Naive thymus-derived CD8-positive, alpha-beta T cell (primary cell): ENCODE data around the gene TSC1. TPM values are rescaled to one million over a fixed set of nuclear protein-coding genes. Genes with fewer than 3 reads are reported as not detected.
A peak's percentile ranks its signal among the peaks of the same experiment; 100 is the strongest.
"Not testable (repeated sequence)": the region's sequence is repeated elsewhere in the genome, so short reads cannot be mapped to it uniquely, and the experiment has no call there.

ENCODE experiments used
- ATAC-seq, 2 donors: fragments of 150-1000 bp; cut with Tn5 transposase in 1 of 2; sonication (Bioruptor Pico), chemical (Tn5 transposase) in 1 of 2; 1 replicate in 1 of 2; 2 replicates in 1 of 2; pipeline ENCODE4 v1.10.0; 2021; ENCODE audit warnings: mild to moderate bottlenecking in 2 of 2, moderate library complexity in 2 of 2
- POLR2A ChIA-PET: fragments of 350-600 bp; sonication (Branson Sonifier 250); formaldehyde crosslinking; loops from one replicate; lab custom pipeline; 2021; ENCODE audit warnings: antibody characterized with exemption; lab: Charles Lee
- DNase-seq, 10 donors: peaks; one replicate each; pipeline versions ENCODE4 v3.0.0 to v3.0.0-alpha.2; 2020 to 2022
- H3K27ac Mint-ChIP-seq, 10 donors: one replicate each; pipeline ENCODE4 v1.8.0; 2020 to 2022; ENCODE audit warnings: mild to moderate bottlenecking in 10 of 10, mixed read lengths in 10 of 10, moderate library complexity in 4 of 10, inconsistent platforms in 1 of 10
- H3K27me3 Mint-ChIP-seq, 5 donors: one replicate each; pipeline ENCODE4 v1.8.0; 2021 to 2022; ENCODE audit warnings: mixed read lengths in 5 of 5
- H3K36me3 Mint-ChIP-seq, 3 donors: one replicate each; pipeline ENCODE4 v1.8.0; 2020 to 2022; ENCODE audit warnings: mixed read lengths in 3 of 3, mild to moderate bottlenecking in 2 of 3, inconsistent platforms in 1 of 3
- H3K4me1 Mint-ChIP-seq, 4 donors: one replicate each; pipeline ENCODE4 v1.8.0; 2021 to 2022; ENCODE audit warnings: mixed read lengths in 4 of 4
- H3K4me3 Mint-ChIP-seq, 10 donors: one replicate each; pipeline ENCODE4 v1.8.0; 2020 to 2022; ENCODE audit warnings: mild to moderate bottlenecking in 10 of 10, mixed read lengths in 10 of 10, moderate library complexity in 6 of 10, inconsistent platforms in 1 of 10
- H3K9me3 Mint-ChIP-seq, 9 donors: one replicate each; pipeline ENCODE4 v1.8.0; 2020 to 2022; ENCODE audit warnings: mixed read lengths in 9 of 9, mild to moderate bottlenecking in 3 of 9, inconsistent platforms in 1 of 9, moderate library complexity in 1 of 9
- polyA plus RNA-seq, 3 donors: library from polyadenylated mRNA; unstranded; fragments of 300-500 nt; fragmentation: Illumina TruSeq; gene quantifications; one replicate each; pipeline ENCODE4 v1.2.3, GENCODE V29; 2021
- total RNA-seq, 8 experiments: library from RNA in 2 of 8; stranded (reverse) in 2 of 8; gene quantifications; one replicate each; pipeline ENCODE4 v1.2.3 and lab custom pipeline; 2021 to 2026

Gene TSC1
- total and polyA plus RNA-seq, 5 experiments from 2014 or later = 4.8 to 86.2 (median 8.7) TPM

- DNase-seq (no peak), ATAC-seq (no peak)
- H3K9me3 Mint-ChIP-seq = no peaks in the 10 kb centered on the region
- H3K4me1 Mint-ChIP-seq = peaks cover 0 to 6% (median 0%) of the 10 kb centered on the region in 4 donors
- H3K36me3 Mint-ChIP-seq = no peaks in the 10 kb centered on the region
- peaks cover 4 to 39% (median 15%) of the 10 kb centered on the region in 5 donors for H3K27me3 Mint-ChIP-seq
- H3K27ac Mint-ChIP-seq = no peak overlapping the region
- no peak overlapping the region for H3K4me3 Mint-ChIP-seq
- POLR2A ChIA-PET = no interaction called here
Observed at GRCh38 chr9:132970324-132971062, 26.1 kb upstream of the TSC1 start.

GRCh38 chr9:132969783-132970182, 25.4 kb upstream of the TSC1 start:
- DNase-seq (no peak), ATAC-seq (no peak)
- H3K27ac Mint-ChIP-seq = no peak overlapping the region
- H3K4me3 Mint-ChIP-seq = no peak overlapping the region
- POLR2A ChIA-PET = no interaction called here
- H3K9me3 Mint-ChIP-seq = no peaks in the 10 kb centered on the region
- no peaks in the 10 kb centered on the region for H3K36me3 Mint-ChIP-seq
- H3K27me3 Mint-ChIP-seq = peaks cover 4 to 32% (median 11%) of the 10 kb centered on the region in 5 donors
- H3K4me1 Mint-ChIP-seq = peaks cover 0 to 6% (median 0%) of the 10 kb centered on the region in 4 donors

- H3K4me1 Mint-ChIP-seq, ATAC-seq, H3K27ac Mint-ChIP-seq, DNase-seq, H3K4me3 Mint-ChIP-seq, H3K9me3 Mint-ChIP-seq, POLR2A ChIA-PET, H3K36me3 Mint-ChIP-seq: not testable (repeated sequence)
- peaks cover 0 to 15% (median 6%) of the 10 kb centered on the region in 5 donors for H3K27me3 Mint-ChIP-seq
Observed at GRCh38 chr9:132967908-132968307, 23.5 kb upstream of the TSC1 start.

GRCh38 chr9:132965478-132965877, 21.1 kb upstream of the TSC1 start:
- POLR2A ChIA-PET = no interaction called here
- H3K4me1 Mint-ChIP-seq = no peaks in the 10 kb centered on the region
- ATAC-seq (no peak), DNase-seq (no peak)
- no peak overlapping the region for H3K27ac Mint-ChIP-seq
- no peaks in the 10 kb centered on the region for H3K36me3 Mint-ChIP-seq
- H3K4me3 Mint-ChIP-seq = no peak overlapping the region
- peaks cover 2 to 14% (median 9%) of the 10 kb centered on the region in 5 donors for H3K27me3 Mint-ChIP-seq
- no peaks in the 10 kb centered on the region for H3K9me3 Mint-ChIP-seq

- Mint-ChIP-seq H3K27ac (no peak overlapping the region), H3K27me3 (peaks cover 0 to 13% (median 12%) of the 10 kb centered on the region in 5 donors), H3K4me1 (peaks cover 0 to 3% (median 0%) of the 10 kb centered on the region in 4 donors), H3K4me3 (no peak overlapping the region), H3K36me3 (peaks cover 0 to 6% (median 2%) of the 10 kb centered on the region in 3 donors), H3K9me3 (peaks cover 0 to 8% (median 5%) of the 10 kb centered on the region in 9 donors)
- ATAC-seq (no peak), DNase-seq (no peak)
- POLR2A ChIA-PET = no interaction called here
Observed at GRCh38 chr9:132961002-132961401, 16.6 kb upstream of the TSC1 start.

GRCh38 chr9:132957805-132958204, 13.4 kb upstream of the TSC1 start:
- no peak for DNase-seq
- Mint-ChIP-seq H3K4me3 (no peak overlapping the region), H3K9me3 (peaks cover 0 to 20% (median 9%) of the 10 kb centered on the region in 9 donors), H3K36me3 (peaks cover 0 to 6% (median 2%) of the 10 kb centered on the region in 3 donors), H3K4me1 (peaks cover 0 to 3% (median 0%) of the 10 kb centered on the region in 4 donors), H3K27me3 (peaks cover 0 to 12% (median 7%) of the 10 kb centered on the region in 5 donors), H3K27ac (no peak overlapping the region)
- POLR2A ChIA-PET = no interaction called here
- no peak for ATAC-seq

- DNase-seq (no peak), ATAC-seq (no peak)
- Mint-ChIP-seq H3K36me3 (peaks cover 0 to 6% (median 2%) of the 10 kb centered on the region in 3 donors), H3K9me3 (peaks cover 0 to 20% (median 9%) of the 10 kb centered on the region in 9 donors), H3K27ac (no peak overlapping the region), H3K27me3 (peaks cover 0 to 8% (median under 1%) of the 10 kb centered on the region in 5 donors), H3K4me3 (no peak overlapping the region), H3K4me1 (peaks cover 0 to 3% (median 0%) of the 10 kb centered on the region in 4 donors)
- POLR2A ChIA-PET = interaction anchor here (1.0 kb wide), 1 partner anchor 11 kb away, joined by 5 read pairs; the partner anchor contains the start of gene TSC1
Observed at GRCh38 chr9:132955768-132956167, 11.4 kb upstream of the TSC1 start.

- Mint-ChIP-seq H3K4me3 (no peak overlapping the region), H3K27ac (no peak overlapping the region), H3K4me1 (peaks cover 0 to 3% (median 0%) of the 10 kb centered on the region in 4 donors), H3K27me3 (peaks cover 0 to 7% (median 0%) of the 10 kb centered on the region in 5 donors), H3K9me3 (peaks cover 0 to 20% (median 9%) of the 10 kb centered on the region in 9 donors), H3K36me3 (peaks cover 0 to 6% (median 2%) of the 10 kb centered on the region in 3 donors)
- POLR2A ChIA-PET = interaction anchor here (1.0 kb wide), 1 partner anchor 10 kb away, joined by 5 read pairs; the partner anchor contains the start of gene TSC1
- ATAC-seq (no peak), DNase-seq (no peak)
Observed at GRCh38 chr9:132955123-132955522, 10.7 kb upstream of the TSC1 start.

GRCh38 chr9:132949709-132950108, 5.3 kb upstream of the TSC1 start:
- H3K27ac Mint-ChIP-seq = no peak overlapping the region
- H3K4me1 Mint-ChIP-seq = peaks cover 4 to 9% (median 8%) of the 10 kb centered on the region in 4 donors
- no peak overlapping the region for H3K4me3 Mint-ChIP-seq
- H3K9me3 Mint-ChIP-seq = peaks cover 0 to 5% (median 0%) of the 10 kb centered on the region in 9 donors
- ATAC-seq (no peak), DNase-seq (no peak)
- POLR2A ChIA-PET = no interaction called here
- no peaks in the 10 kb centered on the region for H3K27me3 Mint-ChIP-seq
- no peaks in the 10 kb centered on the region for H3K36me3 Mint-ChIP-seq

- Mint-ChIP-seq H3K4me3 (peak overlapping the region in 1 of 10 donors; percentile 42), H3K36me3 (peaks cover 0 to 3% (median 0%) of the 10 kb centered on the region in 3 donors), H3K27me3 (no peaks in the 10 kb centered on the region), H3K9me3 (peaks cover 0 to 2% (median 0%) of the 10 kb centered on the region in 9 donors), H3K4me1 (peaks cover 11 to 20% (median 16%) of the 10 kb centered on the region in 4 donors), H3K27ac (no peak overlapping the region)
- DNase-seq (no peak), ATAC-seq (no peak)
- POLR2A ChIA-PET = no interaction called here
Observed at GRCh38 chr9:132948482-132949050, 4.2 kb upstream of the TSC1 start.

GRCh38 chr9:132947756-132948155, 3.3 kb upstream of the TSC1 start:
- Mint-ChIP-seq H3K27me3 (no peaks in the 10 kb centered on the region), H3K36me3 (peaks cover 0 to 3% (median 0%) of the 10 kb centered on the region in 3 donors), H3K4me3 (no peak overlapping the region), H3K27ac (no peak overlapping the region), H3K9me3 (no peaks in the 10 kb centered on the region), H3K4me1 (peaks cover 17 to 27% (median 21%) of the 10 kb centered on the region in 4 donors)
- DNase-seq (no peak), ATAC-seq (no peak)
- POLR2A ChIA-PET = no interaction called here

- Mint-ChIP-seq H3K36me3 (peaks cover 0 to 3% (median 0%) of the 10 kb centered on the region in 3 donors), H3K9me3 (no peaks in the 10 kb centered on the region), H3K27ac (peak overlapping the region in 7 of 10 donors; percentile 36 to 100 (median 76)), H3K27me3 (no peaks in the 10 kb centered on the region), H3K4me1 (peaks cover 17 to 30% (median 25%) of the 10 kb centered on the region in 4 donors), H3K4me3 (peak overlapping the region in 3 of 10 donors; percentile 11 to 22 (median 17))
- ATAC-seq (no peak), DNase-seq (no peak)
- POLR2A ChIA-PET = interaction anchor here (0.8 to 1.2 kb wide), 2 partner anchors 12 to 187 kb away, joined by 3 read pairs; no protein-coding TSS in a partner anchor
Observed at GRCh38 chr9:132946631-132947295, 2.3 kb upstream of the TSC1 start.
